GM23338 (cell line): ENCODE data around the gene SLC25A17. TPM values are rescaled to one million over a fixed set of nuclear protein-coding genes. Genes with fewer than 3 reads are reported as not detected.

Experiments
- ATAC-seq: fragments of 200-7000 bp; cut with Tn5 transposase; 3 replicates; pipeline ENCODE4 v1.9.1; 2020
- DNase-seq: peaks from one replicate; pipeline ENCODE4 v3.0.0-alpha.2; 2015; ENCODE audit warnings: low spot score
- H2AFZ ChIP-seq: fragments of 200-600 bp; sonication (generic); 2 replicates; pipeline ENCODE4 v1.8.0; 2016; ENCODE audit warnings: antibody characterized with exemption, mild to moderate bottlenecking, moderate library complexity
- H3F3A ChIP-seq: fragments of 200-600 bp; sonication (generic); replicated peaks from 2 replicates; pipeline ENCODE4 v1.8.0; 2017; ENCODE audit warnings: antibody characterized with exemption, mixed run types, low read depth
- H3K27ac ChIP-seq: fragments of 200-600 bp; sonication (generic); 2 replicates; pipeline ENCODE4 v1.6.1; 2016; ENCODE audit warnings: low read depth
- H3K27me3 ChIP-seq: fragments of 200-600 bp; sonication (generic); 2 replicates; pipeline ENCODE4 v1.8.0; 2016; ENCODE audit warnings: mild to moderate bottlenecking, mixed run types, moderate library complexity; ENCODE audit not compliant: insufficient read depth
- H3K36me3 ChIP-seq: fragments of 200-600 bp; sonication (generic); 2 replicates; pipeline ENCODE4 v1.8.0; 2016; ENCODE audit warnings: mild to moderate bottlenecking; ENCODE audit not compliant: insufficient read depth
- H3K4me1 ChIP-seq: fragments of 200-600 bp; sonication (generic); 2 replicates; pipeline ENCODE4 v1.8.0; 2016; ENCODE audit warnings: mild to moderate bottlenecking, moderate library complexity; ENCODE audit not compliant: insufficient read depth
- H3K4me2 ChIP-seq: fragments of 200-600 bp; sonication (generic); 2 replicates; pipeline ENCODE4 v1.7.1; 2017; ENCODE audit warnings: mixed run types
- H3K4me3 ChIP-seq: fragments of 200-600 bp; sonication (generic); 2 replicates; pipeline ENCODE4 v1.6.1; 2016; ENCODE audit warnings: mixed run types
- H3K79me2 ChIP-seq: fragments of 200-600 bp; sonication (generic); replicated peaks from 2 replicates; pipeline ENCODE4 v1.8.0; 2017; ENCODE audit warnings: mild to moderate bottlenecking; ENCODE audit not compliant: insufficient read depth
- H3K9me2 ChIP-seq: fragments of 200-600 bp; sonication (generic); 2 replicates; pipeline ENCODE4 v1.8.0; 2017; ENCODE audit not compliant: insufficient read depth
- H4K20me1 ChIP-seq: fragments of 200-600 bp; sonication (generic); replicated peaks from 2 replicates; pipeline ENCODE4 v1.8.0; 2017; ENCODE audit warnings: mild to moderate bottlenecking; ENCODE audit not compliant: insufficient read depth
- H3K27ac Mint-ChIP-seq: 2 replicates; pipeline ENCODE4 v1.8.0; 2020; ENCODE audit warnings: inconsistent platforms, mild to moderate bottlenecking, moderate library complexity, mixed read lengths
- H3K27me3 Mint-ChIP-seq: 3 replicates; pipeline ENCODE4 v1.8.0; 2022; ENCODE audit warnings: low read depth, mild to moderate bottlenecking, moderate library complexity, mixed read lengths, inconsistent platforms; ENCODE audit not compliant: insufficient read depth, poor library complexity
- H3K36me3 Mint-ChIP-seq: 3 replicates; pipeline ENCODE4 v1.8.0; 2021; ENCODE audit warnings: low read depth, mild to moderate bottlenecking, inconsistent platforms, moderate library complexity, mixed read lengths
- H3K4me1 Mint-ChIP-seq: 3 replicates; pipeline ENCODE4 v1.8.0; 2020; ENCODE audit warnings: mild to moderate bottlenecking, inconsistent platforms, mixed read lengths
- H3K4me3 Mint-ChIP-seq: 3 replicates; pipeline ENCODE4 v1.8.0; 2021; ENCODE audit warnings: moderate library complexity, mild to moderate bottlenecking, inconsistent platforms, mixed read lengths
- H3K9me3 Mint-ChIP-seq: 3 replicates; pipeline ENCODE4 v1.8.0; 2020; ENCODE audit warnings: moderate library complexity, mild to moderate bottlenecking, inconsistent platforms, mixed read lengths
- CREB1 ChIP-seq: fragments of 250-450 bp; sonication (Bioruptor Pico); IDR thresholded peaks from 2 replicates; pipeline ENCODE4 v1.5.0; 2020; ENCODE audit warnings: low read depth, mild to moderate bottlenecking, moderate library complexity
- ETS1 ChIP-seq: IDR thresholded peaks from 2 replicates; pipeline ENCODE4 v1.6.1; 2016; ENCODE audit warnings: antibody characterized with exemption
- EZH2 ChIP-seq: fragments of 200-600 bp; sonication (generic); IDR thresholded peaks from one replicate; pipeline ENCODE4 v1.8.0; 2017; ENCODE audit warnings: antibody characterized with exemption, mild to moderate bottlenecking, low read depth; ENCODE audit not compliant: unreplicated experiment
- EZH2phosphoT487 ChIP-seq: fragments of 200-600 bp; sonication (generic); IDR thresholded peaks from one replicate; pipeline ENCODE4 v1.8.1; 2018; ENCODE audit warnings: antibody characterized with exemption; ENCODE audit not compliant: unreplicated experiment
- JUNB ChIP-seq: IDR thresholded peaks from one replicate; pipeline ENCODE4 v1.6.1; 2016; ENCODE audit warnings: antibody characterized with exemption; ENCODE audit not compliant: unreplicated experiment
- POLR2AphosphoS5 ChIP-seq: IDR thresholded peaks from 2 replicates; pipeline ENCODE4 v1.6.1; 2016; ENCODE audit warnings: antibody characterized with exemption, low read depth
- REST ChIP-seq: IDR thresholded peaks from one replicate; pipeline ENCODE4 v1.6.1; 2018; ENCODE audit warnings: antibody characterized with exemption; ENCODE audit not compliant: unreplicated experiment
- STAT1 ChIP-seq: IDR thresholded peaks from one replicate; pipeline ENCODE4 v1.6.1; 2016; ENCODE audit warnings: antibody characterized with exemption; ENCODE audit not compliant: unreplicated experiment
- ZNF114 ChIP-seq: fragments of 250-450 bp; sonication (Bioruptor Pico); IDR thresholded peaks from 2 replicates; pipeline ENCODE4 v1.5.0; 2020; ENCODE audit warnings: mild to moderate bottlenecking, moderate library complexity
- polyA plus RNA-seq: library from polyadenylated mRNA; unstranded; fragments of >200 nt; fragmentation: Nextera tagmentation; extraction: Ambion mirVana; gene quantifications from 2 replicates; pipeline ENCODE4 v1.2.1, GENCODE V29; 2016
- total RNA-seq: library from RNA; depleted of rRNA; stranded (reverse); fragments of >200 nt; shearing (Covaris generic); gene quantifications from 2 replicates; pipeline ENCODE4 v1.2.3, GENCODE V29; 2014

The SLC25A17 gene
- total and polyA plus RNA-seq, 2 experiments from 2014 or later, result 35.4 to 43.6 TPM

- Histone ChIP-seq H3K9me2 (no peaks in the 10 kb centered on the region), H4K20me1 (no peaks in the 10 kb centered on the region; the same call in none of the 2 replicates), H3K27me3 (no peaks in the 10 kb centered on the region), H3F3A (no peaks in the 10 kb centered on the region), H2AFZ (no peak overlapping the region), H3K79me2 (peaks cover 18% of the 10 kb centered on the region; the same call in 1 of the 2 replicates), H3K4me1 (no peaks in the 10 kb centered on the region), H3K4me2 (no peak overlapping the region), H3K36me3 (no peaks in the 10 kb centered on the region), H3K4me3 (no peak overlapping the region), H3K27ac (peak overlapping the region; percentile 62; the same call in 1 of the 2 replicates)
- ATAC-seq (no peak), DNase-seq (no peak)
- peaks cover 20% of the 10 kb centered on the region for H3K36me3 Mint-ChIP-seq
- H3K9me3 Mint-ChIP-seq, result no peaks in the 10 kb centered on the region
- no peak overlapping the region for H3K4me3 Mint-ChIP-seq
- H3K27me3 Mint-ChIP-seq, result no peaks in the 10 kb centered on the region
- TF ChIP-seq REST (no peak), EZH2phosphoT487 (no peak), ZNF114 (CRISPR knock-in tag) (no peak), STAT1 (no peak), ETS1 (no peak), CREB1 (CRISPR knock-in tag) (no peak), EZH2 (no peak), JUNB (no peak), POLR2AphosphoS5 (no peak)
- H3K27ac Mint-ChIP-seq, result no peak overlapping the region
- H3K4me1 Mint-ChIP-seq, result no peaks in the 10 kb centered on the region
Observed at GRCh38 chr22:40797427-40797826, 21.7 kb downstream of the SLC25A17 start.

- H3K9me3 Mint-ChIP-seq, result no peaks in the 10 kb centered on the region
- DNase-seq (no peak), ATAC-seq (no peak)
- H3K27ac Mint-ChIP-seq, result no peak overlapping the region
- Histone ChIP-seq H3K79me2 (no peaks in the 10 kb centered on the region), H3K9me2 (no peaks in the 10 kb centered on the region), H3K27ac (no peak overlapping the region), H2AFZ (no peak overlapping the region), H3K4me1 (peaks cover 4% of the 10 kb centered on the region; the same call in 1 of the 2 replicates), H3K36me3 (no peaks in the 10 kb centered on the region), H3K4me2 (no peak overlapping the region), H3K4me3 (no peak overlapping the region), H3K27me3 (no peaks in the 10 kb centered on the region), H4K20me1 (no peaks in the 10 kb centered on the region; the same call in 1 of the 2 replicates), H3F3A (no peaks in the 10 kb centered on the region)
- H3K4me3 Mint-ChIP-seq, result no peak overlapping the region
- H3K27me3 Mint-ChIP-seq, result peaks cover 1% of the 10 kb centered on the region
- TF ChIP-seq CREB1 (CRISPR knock-in tag), result no peak
- TF ChIP-seq POLR2AphosphoS5, result no peak
- no peak for TF ChIP-seq EZH2
- no peak for TF ChIP-seq JUNB
- peaks cover 7% of the 10 kb centered on the region for H3K4me1 Mint-ChIP-seq
- peaks cover 35% of the 10 kb centered on the region for H3K36me3 Mint-ChIP-seq
Observed at GRCh38 chr22:40792451-40792850, 26.7 kb downstream of the SLC25A17 start.
